Activated CD8-positive, alpha-beta memory T cell treated with anti-CD3 and anti-CD28 coated beads, Interleukin-2, amount 50 U/mL, for 24 hours (primary cell): ENCODE measurements around the gene PHF13.
"Not testable (repeated sequence)": the region's sequence is repeated elsewhere in the genome, so short reads cannot be mapped to it uniquely, and the experiment has no call there.

Source experiments
- DNase-seq: peaks from one replicate; pipeline ENCODE4 v3.0.0-alpha.2; 2020; ENCODE audit errors: extremely low read depth

The PHF13 gene

DNA sequence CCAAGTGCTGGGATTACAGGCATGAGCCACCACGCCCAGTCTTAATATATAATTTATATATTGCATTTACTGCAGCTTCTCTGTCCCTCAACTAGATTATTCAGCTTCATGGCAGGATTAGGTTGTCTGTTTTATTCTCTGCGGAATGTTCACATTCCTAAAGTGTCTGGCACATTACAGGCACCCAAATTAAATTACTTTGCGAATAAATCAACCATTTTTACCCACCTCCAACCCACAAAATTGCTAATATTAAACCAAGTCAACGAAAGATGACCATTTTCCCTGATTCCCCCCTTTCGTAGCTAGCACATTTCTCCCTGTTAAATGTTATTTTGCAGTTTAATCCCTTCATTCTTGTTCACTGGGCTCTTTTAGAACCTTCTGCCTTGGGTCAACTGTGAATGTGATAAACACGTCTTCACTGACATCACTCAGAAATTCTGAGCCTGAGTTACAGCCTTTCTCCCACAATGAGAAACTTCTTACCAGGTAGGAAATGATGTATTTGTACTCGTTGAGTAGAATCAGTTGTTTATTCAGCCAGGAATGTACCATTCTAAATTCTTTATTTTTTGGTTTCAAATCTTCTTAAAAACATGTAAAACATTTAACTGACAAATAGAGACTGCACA is 47.0 kb downstream of the PHF13 start:
- DNase-seq: no peak

DNA sequence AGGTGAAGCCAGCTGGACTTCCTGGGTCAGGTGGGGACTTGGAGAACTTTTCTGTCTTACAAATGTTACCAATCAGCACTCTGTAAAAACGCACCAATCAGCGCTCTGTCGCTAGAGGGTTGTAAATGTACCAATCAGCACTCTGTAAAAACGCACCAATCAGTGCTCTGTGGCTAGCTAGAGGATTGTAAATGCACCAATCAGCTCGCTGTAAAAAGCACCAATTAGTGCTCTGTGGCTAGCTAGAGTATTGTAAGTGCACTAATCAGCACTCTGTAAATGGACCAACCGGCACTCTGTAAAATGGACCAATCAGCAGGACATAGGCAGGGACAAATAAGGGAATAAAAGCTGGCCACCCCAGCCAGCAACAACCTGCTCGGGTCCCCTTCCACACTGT is 48.9 kb downstream of the PHF13 start:
- DNase-seq: not testable (repeated sequence)

DNA sequence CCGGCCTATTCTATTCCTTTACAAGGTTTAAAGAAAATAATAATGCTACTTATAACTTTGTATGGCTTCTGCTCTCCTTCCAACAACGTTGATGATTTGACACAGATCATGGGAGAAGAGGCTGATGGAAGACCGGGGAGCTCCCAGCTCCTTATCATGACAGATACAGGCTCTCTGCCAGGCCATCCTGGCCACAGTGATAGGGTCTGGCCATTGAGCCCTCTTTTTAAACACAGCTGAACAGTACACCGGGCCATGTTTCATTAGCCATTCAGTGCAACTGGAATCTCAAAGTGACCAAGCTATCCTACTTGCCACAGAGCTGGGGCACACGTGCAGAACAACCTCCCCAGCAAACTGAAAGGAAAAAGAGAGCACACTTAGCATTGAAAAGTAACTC is 53.2 kb downstream of the PHF13 start:
- DNase-seq: no peak

DNA sequence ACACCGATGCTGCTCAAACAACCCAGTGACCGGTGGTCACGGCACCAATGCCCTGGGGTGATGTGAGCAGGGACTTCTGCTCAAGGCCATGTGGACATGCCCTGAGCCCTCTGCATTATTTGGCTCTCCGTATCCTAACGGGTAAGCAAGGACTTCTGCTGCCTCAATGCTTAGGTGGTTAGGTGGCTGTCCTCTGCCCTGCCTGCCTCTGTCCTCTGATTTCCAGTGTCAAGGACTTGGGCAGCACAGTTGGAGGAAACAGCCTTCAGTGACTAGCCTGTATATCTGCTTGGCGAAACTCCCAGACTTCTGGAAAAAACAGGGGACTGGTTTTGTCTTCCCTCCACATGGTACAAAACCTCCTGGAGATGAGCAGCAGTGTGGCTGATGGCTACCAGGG is 53.6 kb downstream of the PHF13 start:
- no peak for DNase-seq

DNA sequence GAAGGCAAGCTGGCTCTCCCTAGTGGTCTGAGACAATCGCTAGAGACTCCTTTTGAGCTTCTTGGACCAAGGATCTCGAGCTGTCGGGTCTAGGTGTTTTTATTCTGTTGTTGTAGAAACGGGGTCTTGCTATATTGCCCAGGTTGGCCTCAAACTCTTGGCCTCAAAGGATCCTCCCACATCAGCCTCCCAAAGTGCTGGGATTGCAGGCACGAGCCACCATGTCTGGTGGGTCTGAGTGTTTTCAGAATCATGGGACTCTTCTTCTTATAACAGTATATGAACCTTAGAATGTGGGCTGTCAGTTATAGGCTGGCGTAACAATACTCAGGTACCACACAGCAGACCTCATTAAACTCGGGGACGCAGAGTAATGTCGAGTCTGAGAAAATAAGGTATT is 55.0 kb downstream of the PHF13 start:
- DNase-seq: no peak

DNA sequence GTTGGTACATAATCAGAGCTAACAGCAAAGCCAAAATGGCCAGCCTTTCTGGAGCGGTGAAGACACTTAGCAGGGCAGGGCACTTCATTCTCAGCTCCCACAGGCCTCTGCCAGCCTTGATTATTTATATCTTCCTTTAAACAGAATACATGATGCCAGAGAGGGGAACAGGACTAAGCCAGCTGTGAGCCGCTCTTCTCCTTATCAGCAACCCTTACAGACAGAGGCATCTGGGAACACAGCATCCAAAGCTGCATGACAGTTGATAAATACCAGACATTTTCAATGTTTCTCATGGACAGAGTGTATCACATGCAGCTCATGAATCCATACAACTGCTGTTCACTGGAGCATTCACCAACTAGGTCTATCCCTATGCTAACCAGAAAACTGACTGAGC is 59.0 kb downstream of the PHF13 start:
- no peak for DNase-seq
